ENCODE data around the gene PDXK.

Gene PDXK

DNA sequence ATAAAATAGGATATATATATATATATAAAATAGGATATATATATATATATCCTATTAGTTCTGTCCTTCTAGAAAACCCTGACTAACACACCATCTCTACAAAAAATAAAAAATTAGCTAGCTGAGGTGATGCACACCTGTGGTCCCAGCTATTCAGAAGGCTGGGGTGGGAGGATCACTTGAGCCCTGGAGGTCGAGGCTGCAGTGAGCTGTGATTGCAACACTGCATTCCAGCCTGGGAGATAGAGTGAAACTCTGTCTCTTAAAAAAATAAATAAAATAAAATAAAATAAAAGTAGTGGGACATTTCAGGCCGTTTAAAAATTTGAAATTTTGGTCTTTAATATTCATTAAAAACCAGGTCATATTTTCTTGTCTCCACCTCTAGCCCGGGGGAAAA is 66.2 kb downstream of the PDXK start:
- no peak for DNase-seq

DNA sequence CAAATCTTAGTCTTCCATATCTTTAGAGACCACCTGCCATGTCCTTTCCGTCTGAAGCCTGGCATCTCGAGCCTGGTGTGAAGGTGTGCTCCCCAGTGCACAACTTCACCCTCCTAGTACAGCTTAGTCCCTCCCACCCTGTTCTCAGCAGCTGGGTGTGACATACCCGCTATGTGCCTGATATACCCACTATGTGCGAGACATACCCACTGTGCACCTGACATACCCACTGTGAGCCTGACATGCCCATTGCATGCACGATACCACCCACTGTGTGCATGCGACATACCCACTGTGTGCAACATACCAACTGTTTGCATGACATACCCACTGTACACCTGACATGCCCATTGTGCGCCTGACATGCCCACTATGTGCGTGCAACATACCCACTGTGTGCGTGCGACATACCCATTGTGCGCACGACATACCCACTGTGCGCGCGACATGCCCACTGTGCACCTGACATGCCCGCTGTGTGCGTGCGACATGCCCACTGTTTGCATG is 67.4 kb downstream of the PDXK start:
- no peak for DNase-seq

- no peak for DNase-seq
Measured at GRCh38 chr21:43786807-43787440, 68.0 kb downstream of the PDXK start.

DNA sequence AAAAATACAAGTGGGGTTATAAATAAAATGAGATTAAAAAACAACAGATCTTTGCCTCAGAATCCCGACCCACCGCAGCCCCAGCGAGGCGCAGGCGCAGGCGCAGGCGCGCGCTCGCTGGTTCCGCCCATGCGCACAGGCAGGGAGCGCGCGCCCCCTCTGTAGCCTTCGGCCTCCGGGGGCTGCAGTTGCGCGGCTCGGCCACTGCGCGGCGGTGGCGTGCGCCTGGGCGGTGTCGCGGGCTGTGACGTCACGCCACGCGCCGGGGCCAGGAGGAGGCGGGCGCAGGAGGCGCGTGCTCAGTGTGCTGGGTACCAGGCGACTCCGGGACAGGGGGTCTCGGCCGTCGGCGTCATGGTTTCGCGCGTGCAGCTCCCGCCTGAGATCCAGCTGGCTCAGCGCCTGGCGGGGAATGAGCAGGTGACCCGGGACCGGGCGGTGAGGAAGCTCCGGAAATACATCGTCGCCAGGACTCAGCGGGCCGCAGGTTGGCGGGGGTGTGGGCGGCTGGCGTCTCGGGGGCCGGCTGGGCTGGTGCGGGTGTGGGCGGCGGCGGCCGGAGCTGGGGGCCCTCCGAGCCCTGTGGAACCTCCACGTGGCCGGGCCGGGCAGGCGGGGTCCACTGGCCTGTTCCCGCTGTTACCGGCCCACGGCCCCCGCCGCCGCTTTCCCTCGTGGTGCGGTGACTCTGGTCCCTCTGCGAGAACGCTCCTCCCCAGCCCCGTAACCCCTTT is 70.5 kb downstream of the PDXK start, which contains the start of gene RRP1:
Gene RRP1 (plus strand): TSS at position 302 of the 734 bp plus-strand sequence. CDS start 53 bp downstream, at position 355.
- peak; percentile 67 for DNase-seq

- DNase-seq, result no peak
Measured at GRCh38 chr21:43790010-43790524, 71.1 kb downstream of the PDXK start.

DNA sequence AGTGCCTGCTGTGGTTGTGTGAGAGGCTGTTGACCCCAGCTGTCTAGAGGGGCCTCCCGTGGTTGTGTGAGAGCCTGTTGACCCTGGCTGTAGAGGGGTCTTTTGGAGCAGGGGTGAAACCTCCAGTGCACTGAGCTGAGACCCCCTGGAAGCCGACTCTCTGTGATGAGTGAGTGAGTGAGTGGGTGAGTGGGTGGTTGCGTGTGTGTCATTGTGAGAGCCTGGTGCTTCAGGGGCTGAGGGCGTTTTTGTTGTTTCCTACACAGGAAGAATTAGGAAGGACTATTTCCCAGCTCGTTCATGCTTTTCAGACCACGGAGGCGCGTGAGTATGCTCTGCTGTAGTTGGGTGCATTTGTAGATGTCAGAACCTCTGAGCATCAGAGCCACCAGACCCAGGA is 73.5 kb downstream of the PDXK start:
- DNase-seq, result no peak

GRCh38 chr21:43793243-43793642 is 74.3 kb downstream of the PDXK start:
- no peak for DNase-seq

DNA sequence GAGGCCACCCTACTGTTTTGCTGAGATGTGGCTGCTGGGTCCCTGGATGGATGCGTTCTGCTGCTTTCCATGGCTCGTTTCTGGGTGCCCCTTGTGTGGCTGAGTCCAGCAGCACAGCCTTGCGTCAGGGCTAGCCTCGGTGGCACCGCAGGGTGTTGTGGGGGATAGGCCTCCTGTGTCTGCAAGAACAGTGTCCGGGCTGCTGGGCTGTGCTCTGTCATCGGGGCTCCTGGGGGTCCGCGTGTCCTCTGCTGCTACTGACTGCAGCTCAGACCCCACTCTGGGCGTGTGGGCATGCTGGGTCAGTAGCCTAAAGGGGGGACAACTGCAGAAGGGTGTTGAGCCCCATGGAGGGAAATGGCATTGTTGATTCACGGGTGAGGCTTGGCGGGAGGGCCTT is 75.4 kb downstream of the PDXK start:
- DNase-seq, result no peak

DNA sequence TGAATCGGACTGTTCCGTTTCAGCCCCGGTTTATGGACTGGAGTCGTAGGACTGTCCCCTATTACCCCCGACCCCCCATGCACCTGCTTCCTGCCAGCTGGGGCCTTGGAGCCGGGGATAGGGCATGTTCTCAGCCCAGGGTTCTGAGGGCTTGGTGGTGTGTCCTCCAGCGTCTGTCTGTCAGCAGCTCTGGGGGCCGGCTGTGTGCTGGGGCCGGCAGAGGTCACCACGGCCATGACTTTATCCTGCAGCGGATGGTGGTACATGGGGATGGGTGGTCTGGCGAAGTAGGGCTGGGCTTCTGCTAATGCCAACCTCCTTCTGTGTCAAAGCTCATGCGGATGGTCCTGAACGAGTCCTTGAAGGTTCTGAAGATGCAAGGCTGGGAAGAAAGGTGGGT is 75.9 kb downstream of the PDXK start:
- DNase-seq, result no peak

DNA sequence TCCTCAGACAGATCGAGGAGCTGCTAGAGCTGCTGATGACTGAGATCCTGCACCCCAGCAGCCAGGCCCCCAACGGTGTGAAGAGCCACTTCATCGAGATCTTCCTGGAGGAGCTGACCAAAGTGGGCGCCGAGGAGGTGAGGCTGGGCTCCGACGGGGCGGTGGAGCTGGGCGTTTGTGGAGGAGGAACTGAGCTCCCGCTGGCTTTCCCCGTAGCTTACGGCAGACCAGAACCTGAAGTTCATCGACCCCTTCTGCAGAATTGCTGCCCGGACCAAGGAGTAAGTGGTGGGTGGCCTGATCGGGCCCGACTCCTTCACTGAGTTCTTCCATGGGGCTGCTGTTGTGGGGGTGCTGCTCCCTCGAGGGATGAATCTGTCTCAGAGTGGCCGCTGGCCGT is 78.5 kb downstream of the PDXK start:
- DNase-seq, result no peak

- DNase-seq, result no peak
Measured at GRCh38 chr21:43797925-43798715, 79.2 kb downstream of the PDXK start.

- no peak for DNase-seq
Measured at GRCh38 chr21:43799301-43799840, 80.4 kb downstream of the PDXK start.

DNA sequence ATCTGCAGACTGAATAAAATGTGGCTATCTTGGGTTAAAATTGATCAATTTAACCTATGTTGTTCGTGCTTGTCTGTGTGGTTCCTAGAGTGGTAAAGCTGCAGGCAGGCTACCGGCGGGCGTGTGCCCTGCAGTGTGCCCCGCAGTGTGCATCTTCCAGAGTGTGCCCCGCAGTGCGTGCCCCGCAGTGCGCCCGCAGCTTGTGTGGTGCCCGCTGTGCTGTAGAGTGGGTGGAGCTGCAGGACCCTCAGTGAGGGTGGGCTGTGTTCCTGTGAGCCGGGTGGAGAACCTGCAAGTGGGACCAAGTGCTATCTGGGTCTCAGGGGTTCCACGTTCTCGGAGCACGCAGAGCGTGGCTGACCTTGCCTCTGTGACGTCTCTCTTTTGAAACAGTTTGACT is 81.2 kb downstream of the PDXK start:
- no peak for DNase-seq

GRCh38 chr21:43800566-43800965 is 81.6 kb downstream of the PDXK start:
- no peak for DNase-seq

DNA sequence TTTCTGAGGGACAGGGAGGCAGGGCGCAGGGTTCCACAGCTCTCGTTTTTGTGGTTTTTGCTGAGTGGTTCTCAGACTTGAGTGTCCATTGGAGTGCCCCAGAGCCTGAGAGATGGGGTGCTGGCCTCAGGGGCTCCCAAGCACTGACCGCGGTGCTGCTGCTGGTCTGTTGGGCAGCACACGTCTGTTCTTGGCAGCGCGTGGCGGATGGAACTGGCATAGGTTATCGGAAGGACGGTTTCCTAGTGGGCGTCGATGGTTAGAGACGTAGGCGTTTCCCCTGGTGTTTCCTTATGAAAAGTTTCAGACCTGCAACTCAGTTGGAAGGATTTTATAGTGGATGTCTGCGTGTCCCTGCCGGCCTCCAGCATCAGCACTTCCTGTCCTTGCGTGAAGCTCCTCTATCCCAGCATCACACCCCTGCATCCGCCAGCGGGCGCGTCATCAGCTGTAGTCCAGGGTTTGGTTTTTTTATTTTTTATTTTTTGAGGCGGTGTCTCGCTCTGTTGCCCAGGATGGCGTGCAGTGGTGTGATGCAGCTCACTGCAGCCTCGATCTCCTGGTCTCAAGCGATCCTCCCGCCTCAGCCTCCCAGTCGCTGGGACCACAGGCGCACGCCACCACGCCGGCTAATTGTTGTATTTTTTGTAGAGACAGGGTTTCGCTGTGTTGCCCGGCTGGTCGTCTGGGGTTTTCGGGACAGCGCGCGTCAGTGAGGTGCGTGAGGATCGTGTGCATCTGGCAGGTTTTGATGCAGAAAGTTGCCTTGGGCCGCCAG is 82.3 kb downstream of the PDXK start:
- no peak for DNase-seq

- DNase-seq, result no peak
Measured at GRCh38 chr21:43802713-43803313, 83.9 kb downstream of the PDXK start.

- no peak for DNase-seq
Measured at GRCh38 chr21:43803558-43804300, 84.8 kb downstream of the PDXK start.

GRCh38 chr21:43805275-43805800 is 86.4 kb downstream of the PDXK start:
- DNase-seq, result no peak

GRCh38 chr21:43806017-43806710 is 87.2 kb downstream of the PDXK start:
- no peak for DNase-seq

GRCh38 chr21:43808367-43808766 is 89.4 kb downstream of the PDXK start:
- DNase-seq, result no peak
